Neural progenitor cell (in vitro differentiated cells): ENCODE measurements around the gene HPSE.

Source experiments
- CTCF ChIP-seq: fragments of 200-600 bp; sonication (generic); IDR thresholded peaks from 2 replicates; pipeline ENCODE4 v1.5.1; 2017; ENCODE audit warnings: antibody characterized with exemption, mild to moderate bottlenecking
- EZH2phosphoT487 ChIP-seq: fragments of 200-600 bp; sonication (generic); IDR thresholded peaks from 2 replicates; pipeline ENCODE4 v1.6.1; 2017; ENCODE audit warnings: antibody characterized with exemption

GRCh38 chr4:83378419-83378818 is 43.8 kb upstream of the HPSE start:
- TF ChIP-seq CTCF: no peak
- TF ChIP-seq EZH2phosphoT487: no peak
